ENCODE results near the gene GTF2IRD1.
"Not testable (repeated sequence)": the region's sequence is repeated elsewhere in the genome, so short reads cannot be mapped to it uniquely, and the experiment has no call there.

Gene GTF2IRD1

GRCh38 chr7:74518654-74519053 is 64.9 kb downstream of the GTF2IRD1 start:
- DNase-seq, result no peak

- DNase-seq, result no peak
These were observed 65.7 kb downstream of the GTF2IRD1 start for GRCh38 chr7:74519395-74519794.

- no peak for DNase-seq
These were observed 68.1 kb downstream of the GTF2IRD1 start for GRCh38 chr7:74521855-74522254.

GRCh38 chr7:74522281-74522905 is 68.7 kb downstream of the GTF2IRD1 start:
- no peak for DNase-seq

GRCh38 chr7:74523015-74523414 is 69.3 kb downstream of the GTF2IRD1 start:
- DNase-seq, result no peak

GRCh38 chr7:74525140-74525539 is 71.4 kb downstream of the GTF2IRD1 start:
- no peak for DNase-seq

GRCh38 chr7:74525881-74526280 is 72.2 kb downstream of the GTF2IRD1 start:
- no peak for DNase-seq

- DNase-seq, result no peak
These were observed 73.1 kb downstream of the GTF2IRD1 start for GRCh38 chr7:74526780-74527179.

- DNase-seq, result no peak
These were observed 74.1 kb downstream of the GTF2IRD1 start for GRCh38 chr7:74527842-74528241.

GRCh38 chr7:74528773-74529172 is 75.1 kb downstream of the GTF2IRD1 start:
- DNase-seq, result not testable (repeated sequence)

- DNase-seq, result no peak
These were observed 82.2 kb downstream of the GTF2IRD1 start for GRCh38 chr7:74535951-74536356.

- not testable (repeated sequence) for DNase-seq
These were observed 88.2 kb downstream of the GTF2IRD1 start for GRCh38 chr7:74541937-74542336.

- DNase-seq, result no peak
These were observed 88.9 kb downstream of the GTF2IRD1 start for GRCh38 chr7:74542558-74543117.

GRCh38 chr7:74544706-74545469 is 91.2 kb downstream of the GTF2IRD1 start:
- DNase-seq, result no peak

GRCh38 chr7:74545921-74546320 is 92.2 kb downstream of the GTF2IRD1 start:
- DNase-seq, result no peak

GRCh38 chr7:74553596-74554012 is 99.9 kb downstream of the GTF2IRD1 start:
- not testable (repeated sequence) for DNase-seq

- DNase-seq, result no peak
These were observed 100.5 kb downstream of the GTF2IRD1 start for GRCh38 chr7:74554178-74554577.

- DNase-seq, result no peak
These were observed 106.5 kb downstream of the GTF2IRD1 start for GRCh38 chr7:74560086-74560719.

GRCh38 chr7:74561898-74562613 is 108.3 kb downstream of the GTF2IRD1 start:
- no peak for DNase-seq

GRCh38 chr7:74563639-74564038 is 109.9 kb downstream of the GTF2IRD1 start:
- not testable (repeated sequence) for DNase-seq

GRCh38 chr7:74567318-74567668 is 113.6 kb downstream of the GTF2IRD1 start:
- no peak for DNase-seq

- DNase-seq, result no peak
These were observed 115.0 kb downstream of the GTF2IRD1 start for GRCh38 chr7:74568658-74569057.

- DNase-seq, result peak; percentile 50
These were observed 115.9 kb downstream of the GTF2IRD1 start for GRCh38 chr7:74569501-74570075.

All from central memory CD4-positive, alpha-beta T cell (primary cell).